HG03097 (cell line): ENCODE measurements around the gene TDRD9.
A peak's percentile ranks its signal among the peaks of the same experiment; 100 is the strongest.
"Not testable (repeated sequence)": the region's sequence is repeated elsewhere in the genome, so short reads cannot be mapped to it uniquely, and the experiment has no call there.

Experiments
- ATAC-seq: cut with Tn5 transposase; IDR thresholded peaks from one replicate; pipeline ENCODE4 v1.9.1; 2021; ENCODE audit not compliant: unreplicated experiment, low FRiP score

Gene TDRD9

GRCh38 chr14:103916636-103917262 lies 11.5 kb upstream of the TDRD9 start:
- no peak for ATAC-seq

- ATAC-seq = peak; percentile 98
Measured at GRCh38 chr14:103920981-103921854, 7.0 kb upstream of the TDRD9 start.

DNA sequence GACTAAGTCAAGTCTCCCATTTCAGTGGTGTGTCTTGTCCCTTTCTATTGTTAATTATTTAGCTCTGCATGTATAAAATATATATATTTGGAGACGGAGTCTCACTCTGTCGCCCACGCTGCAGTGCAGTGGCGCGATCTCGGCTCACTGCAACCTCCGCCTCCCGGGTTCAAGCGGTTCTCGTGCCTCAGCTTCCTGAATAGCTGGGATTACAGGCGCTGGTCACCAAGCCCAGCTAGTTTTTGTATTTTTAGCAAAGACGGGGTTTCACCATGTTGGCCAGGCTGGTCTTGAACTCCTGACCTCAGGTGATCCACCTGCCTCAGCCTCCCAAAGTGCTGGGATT lies 6.4 kb upstream of the TDRD9 start:
- not testable (repeated sequence) for ATAC-seq

- ATAC-seq = no peak
Measured at GRCh38 chr14:103923863-103924262, 4.4 kb upstream of the TDRD9 start.

DNA sequence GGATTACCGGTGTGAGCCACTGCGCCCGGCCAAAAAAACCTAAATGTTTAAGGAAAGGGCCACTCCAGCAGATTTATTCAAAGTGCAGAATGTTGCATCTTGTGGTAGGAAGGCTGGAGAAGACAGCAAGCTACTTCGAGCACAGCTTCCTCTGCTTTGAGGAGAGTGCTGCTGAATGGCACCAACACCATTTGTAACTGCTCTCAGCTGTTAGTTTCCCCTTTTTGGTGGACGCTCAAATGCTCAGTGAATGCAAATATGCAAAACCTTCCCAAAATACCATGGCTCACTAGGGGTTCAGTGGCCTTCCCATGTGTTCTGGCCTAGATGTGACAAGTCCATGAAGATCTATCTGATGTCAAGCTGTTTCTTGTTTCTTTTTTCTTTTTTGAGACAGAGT lies 2.9 kb upstream of the TDRD9 start:
- no peak for ATAC-seq

GRCh38 chr14:103927566-103927965 lies 690 bp upstream of the TDRD9 start:
- no peak for ATAC-seq

DNA sequence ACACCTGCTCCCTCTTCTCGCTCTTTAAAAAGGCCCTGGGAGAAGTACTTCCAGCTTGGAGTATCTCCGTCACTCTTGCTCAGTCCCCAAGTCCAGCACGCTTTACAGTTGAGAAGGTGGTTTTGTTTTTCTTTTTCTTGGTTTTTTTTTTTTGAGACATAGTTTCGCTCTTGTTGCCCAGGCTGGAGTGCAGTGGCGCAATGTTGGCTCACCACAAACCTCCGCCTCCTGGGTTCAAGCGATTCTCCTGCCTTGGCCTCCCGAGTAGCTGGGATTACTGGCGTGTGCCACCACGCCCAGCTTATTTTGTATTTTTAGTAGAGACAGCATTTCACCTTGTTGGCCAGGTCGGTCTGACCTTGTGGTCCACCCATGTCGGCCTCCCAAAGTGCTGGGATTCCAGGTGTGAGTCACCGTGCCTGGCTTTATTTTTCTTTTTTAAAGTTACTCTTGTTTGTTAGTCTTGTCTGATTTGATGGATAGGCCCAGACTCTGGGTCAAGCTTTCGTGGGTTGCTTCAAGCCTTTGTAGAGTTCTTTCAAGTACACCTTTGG lies 1.9 kb downstream of the TDRD9 start:
- ATAC-seq = no peak

GRCh38 chr14:103931422-103931821 lies 3.2 kb downstream of the TDRD9 start:
- no peak for ATAC-seq

- ATAC-seq = no peak
Measured at GRCh38 chr14:103932791-103933490, 4.7 kb downstream of the TDRD9 start.

- ATAC-seq = no peak
Measured at GRCh38 chr14:103935102-103935501, 6.8 kb downstream of the TDRD9 start.

DNA sequence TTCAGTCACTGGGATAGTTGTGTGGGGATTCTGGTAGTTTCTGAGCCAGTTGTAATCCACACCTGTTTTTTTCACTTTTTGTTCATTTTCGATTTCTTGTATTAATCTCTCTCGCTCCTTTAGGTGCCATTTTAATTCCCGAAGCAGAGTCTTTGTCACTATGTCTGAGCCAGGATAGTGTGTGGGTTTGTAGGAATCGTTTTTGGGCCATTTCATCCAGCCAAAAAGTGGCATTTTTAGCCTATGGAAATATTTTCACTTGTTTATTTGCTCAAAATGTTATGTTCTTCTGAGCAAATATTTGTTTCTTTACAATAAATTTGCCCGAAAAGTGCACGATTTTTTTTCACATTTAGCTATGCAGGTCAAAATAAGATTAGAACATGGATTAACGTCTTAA lies 13.2 kb downstream of the TDRD9 start:
- ATAC-seq = no peak

DNA sequence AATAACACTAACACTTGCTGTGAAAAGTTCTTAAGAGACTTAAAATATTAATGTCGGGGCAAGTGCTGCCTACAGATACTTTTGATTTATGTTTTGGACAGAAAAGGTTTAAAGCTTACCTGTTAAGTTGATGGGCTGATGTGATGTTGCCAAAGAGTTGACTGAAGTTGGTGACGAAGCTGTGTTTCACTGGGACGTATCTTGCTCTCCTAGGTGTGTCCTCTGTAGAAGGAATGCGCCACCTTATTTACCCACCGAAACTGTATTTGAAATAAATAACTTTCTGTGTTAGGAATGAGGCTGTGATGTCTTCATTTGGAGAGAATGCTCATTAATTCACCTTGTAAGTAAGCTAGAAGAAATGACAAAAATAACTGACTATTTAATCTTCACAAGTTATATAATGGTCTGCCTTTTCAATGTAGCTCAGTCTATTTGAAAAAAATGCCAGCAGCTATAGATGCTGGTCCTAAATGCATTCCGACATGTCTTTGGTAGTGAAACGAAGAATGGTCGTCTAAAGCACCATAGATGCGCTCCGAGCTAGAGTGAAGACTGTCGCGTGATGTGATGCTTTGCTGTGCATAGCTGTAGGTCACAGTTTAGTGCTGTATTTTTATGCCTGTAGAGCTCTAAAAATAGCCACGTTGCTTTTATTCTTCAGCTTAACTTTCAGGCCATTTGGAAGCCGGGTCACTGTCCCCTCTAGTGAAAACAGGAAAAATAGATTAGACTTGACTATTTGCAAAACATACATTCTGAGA lies 13.9 kb downstream of the TDRD9 start, which contains the start of gene RD3L:
RD3L (minus strand) TSS at position 557 of the 764 bp plus-strand sequence. CDS start 834 bp downstream, outside the sequence.
- no peak for ATAC-seq

DNA sequence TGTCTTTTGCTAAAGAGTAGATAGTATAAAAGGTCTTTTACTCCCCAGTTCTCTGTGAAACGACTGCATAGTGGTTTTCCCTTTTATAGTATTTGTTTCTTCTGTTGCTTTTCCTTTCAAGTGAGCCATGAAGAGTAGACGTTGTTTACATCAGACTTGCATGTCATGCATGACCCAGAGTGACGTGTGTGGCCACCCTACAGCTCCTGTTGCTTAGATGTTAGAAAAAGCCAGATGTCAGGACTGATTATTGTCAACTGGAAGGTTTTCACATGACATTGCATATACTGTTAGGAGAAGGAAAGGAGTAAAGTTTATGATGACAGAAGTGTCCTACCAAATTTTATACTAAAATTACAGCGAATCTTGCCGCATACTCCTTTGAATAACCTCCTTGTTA lies 15.4 kb downstream of the TDRD9 start:
- no peak for ATAC-seq

DNA sequence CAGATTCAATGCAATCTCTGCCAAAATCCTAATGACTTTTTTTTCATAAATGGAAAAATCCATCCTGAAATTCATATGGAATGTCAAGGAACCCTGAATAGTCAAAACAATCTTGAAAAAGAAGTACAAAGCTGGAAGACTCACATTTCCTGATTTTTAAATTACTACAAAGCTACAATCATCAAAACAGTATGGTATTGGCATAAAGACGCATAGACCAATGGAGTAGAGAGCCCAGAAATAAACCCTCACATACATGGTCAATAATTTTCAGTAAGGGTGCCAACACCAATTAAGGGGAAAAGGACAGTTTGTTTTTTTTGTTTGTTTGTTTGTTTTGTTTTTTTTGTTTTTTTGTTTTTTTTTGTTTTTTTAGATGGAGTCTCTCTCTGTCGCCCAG lies 18.7 kb downstream of the TDRD9 start:
- no peak for ATAC-seq

DNA sequence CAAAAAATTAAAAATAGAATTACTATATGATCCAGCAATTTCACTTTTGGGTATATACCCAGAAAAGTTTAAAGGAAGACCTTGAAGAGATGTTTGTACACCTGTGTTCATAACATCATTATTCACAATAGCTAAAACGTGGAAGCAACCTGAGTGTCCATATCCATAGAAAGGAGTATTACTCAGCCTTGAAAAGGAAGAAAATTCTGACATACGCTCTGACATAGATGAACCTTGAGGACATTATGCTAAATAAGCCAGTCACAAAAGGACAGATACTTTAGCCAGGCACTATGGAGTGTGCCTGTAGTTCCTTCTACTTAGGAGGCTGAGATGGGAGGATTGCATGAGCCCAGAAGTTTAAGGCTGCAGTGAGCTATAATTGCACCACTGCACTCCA lies 20.2 kb downstream of the TDRD9 start:
- no peak for ATAC-seq

- no peak for ATAC-seq
Measured at GRCh38 chr14:103949131-103949790, 21.0 kb downstream of the TDRD9 start.

DNA sequence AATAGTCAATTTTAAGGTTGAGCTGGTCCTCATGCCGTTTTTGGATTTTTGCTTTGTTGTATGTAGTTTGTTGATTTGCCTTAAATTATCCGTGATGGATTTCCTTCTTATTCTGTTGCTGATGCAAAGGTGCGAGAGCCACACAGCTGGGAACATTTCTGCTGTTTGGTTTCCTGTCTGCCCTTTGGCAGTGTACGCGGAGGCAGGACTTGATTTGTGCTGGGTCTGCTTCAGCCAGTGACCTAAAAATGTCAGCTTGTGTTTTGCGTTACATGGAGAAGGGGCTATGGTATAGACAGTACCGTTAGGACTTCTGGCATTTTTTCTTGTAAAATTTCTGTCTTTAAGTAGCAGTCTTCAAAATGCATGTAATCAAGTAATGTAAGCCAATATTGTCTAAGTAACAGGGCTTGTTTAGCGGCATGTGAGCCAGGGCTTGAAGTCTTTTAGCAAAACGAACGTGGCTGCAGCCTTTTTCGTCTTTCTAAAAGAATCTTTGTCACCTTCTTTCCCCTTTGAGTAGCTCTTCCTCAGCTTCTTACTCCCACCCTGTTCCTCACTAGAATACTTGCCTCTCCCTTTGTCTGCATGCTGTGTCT lies 32.3 kb downstream of the TDRD9 start:
- no peak for ATAC-seq

- ATAC-seq = no peak
Measured at GRCh38 chr14:103961928-103962578, 33.8 kb downstream of the TDRD9 start.

- no peak for ATAC-seq
Measured at GRCh38 chr14:103966631-103967030, 38.4 kb downstream of the TDRD9 start.
